Uterus (tissue), 4 donors: ENCODE results near the gene ATP5ME. TPM values are rescaled to one million over a fixed set of nuclear protein-coding genes. Genes with fewer than 3 reads are reported as not detected.
A peak's percentile ranks its signal among the peaks of the same experiment; 100 is the strongest.

Experiments used
- DNase-seq, 2 donors: peaks; one replicate each; pipeline ENCODE4 v3.0.0-alpha.2; 2019 to 2020
- H3K27ac ChIP-seq, 2 donors: fragments of 200-600 bp; sonication (generic); 1 replicate in 1 of 2; 2 replicates in 1 of 2; pipeline ENCODE4 v1.5.1; 2016 to 2018
- H3K27me3 ChIP-seq, 2 donors: fragments of 200-600 bp; sonication (generic); one replicate each; pipeline ENCODE4 v1.5.1; 2018 to 2019; ENCODE audit warnings: control low read depth in 1 of 2
- H3K36me3 ChIP-seq, 2 donors: fragments of 200-600 bp; sonication (generic); one replicate each; pipeline ENCODE4 v1.5.1; 2019; ENCODE audit warnings: control low read depth in 1 of 2
- H3K4me1 ChIP-seq, 2 donors: fragments of 200-600 bp; sonication (generic); one replicate each; pipeline ENCODE4 v1.5.1; 2018 to 2019; ENCODE audit warnings: control low read depth in 1 of 2
- H3K4me3 ChIP-seq, 2 donors: fragments of 200-600 bp; sonication (generic); 1 replicate in 1 of 2; 2 replicates in 1 of 2; pipeline ENCODE4 v1.5.1; 2018 to 2019; ENCODE audit warnings: mild to moderate bottlenecking in 1 of 2
- H3K9me3 ChIP-seq, 2 donors: fragments of 200-600 bp; sonication (generic); one replicate each; pipeline ENCODE4 v1.5.1; 2019; ENCODE audit warnings: control low read depth in 1 of 2
- CTCF ChIP-seq, 4 experiments: fragments of 200-600 bp in 2 of 4; fragments of 450-650 bp in 2 of 4; sonication (generic) in 2 of 4; IDR thresholded peaks; one replicate each; pipeline ENCODE4 v1.5.1; 2016 to 2019; ENCODE audit warnings: antibody characterized with exemption in 4 of 4, mild to moderate bottlenecking in 2 of 4, moderate library complexity in 1 of 4
- POLR2A ChIP-seq, 2 donors: fragments of 450-650 bp; IDR thresholded peaks; one replicate each; pipeline ENCODE4 v1.6.1; 2016; ENCODE audit warnings: antibody characterized with exemption in 2 of 2, mild to moderate bottlenecking in 1 of 2, moderate library complexity in 1 of 2
- intact Hi-C: fragments of 100-400 bp; cut with DNase I; formaldehyde crosslinking; loops from one replicate; pipeline ENCODE4 v1.15.1; 2023; ENCODE audit warnings: low total_unique reads
- total RNA-seq, 4 donors: library from RNA; depleted of rRNA in 3 of 4; stranded (reverse); fragments of >200 nt in 3 of 4; gene quantifications; one replicate each; pipeline versions ENCODE4 v1.1.0 to v1.2.4, GENCODE V29; 2014 to 2023
- donor health status: DM: yes; HTN: yes; CAD: no.

Gene ATP5ME
- total RNA-seq, 4 donors from 2014 or later, result 24.1 to 168 (median 64.2) TPM

- no peaks in the 10 kb centered on the region for H3K36me3 ChIP-seq
- no peaks in the 10 kb centered on the region for H3K27me3 ChIP-seq
- intact Hi-C loops, result no loop called here
- no peaks in the 10 kb centered on the region for H3K9me3 ChIP-seq
- peak overlapping the region; percentile 39 to 81 for H3K4me3 ChIP-seq
- no peak for TF ChIP-seq POLR2A (IDR thresholded peaks at IDR 0.05)
- no peak for TF ChIP-seq CTCF (IDR thresholded peaks at IDR 0.05)
- DNase-seq, result no peak
- H3K27ac ChIP-seq, result peak overlapping the region; percentile 54 to 70
- H3K4me1 ChIP-seq, result peaks cover 0 to 15% of the 10 kb centered on the region in 2 donors
Measured at GRCh38 chr4:704971-705277, 30.8 kb upstream of the ATP5ME start.

- no peak for DNase-seq
- Histone ChIP-seq H3K4me3 (no peak overlapping the region), H3K27me3 (no peaks in the 10 kb centered on the region), H3K36me3 (no peaks in the 10 kb centered on the region), H3K27ac (no peak overlapping the region), H3K4me1 (peaks cover 0 to 15% of the 10 kb centered on the region in 2 donors), H3K9me3 (no peaks in the 10 kb centered on the region)
- TF ChIP-seq CTCF (IDR thresholded peaks at IDR 0.05), result no peak
- TF ChIP-seq POLR2A (IDR thresholded peaks at IDR 0.05), result no peak
- intact Hi-C loops, result no loop called here
Measured at GRCh38 chr4:704198-704891, 30.3 kb upstream of the ATP5ME start.

GRCh38 chr4:703336-704197, 29.5 kb upstream of the ATP5ME start:
- peaks cover 0 to 10% of the 10 kb centered on the region in 2 donors for H3K4me1 ChIP-seq
- no peak overlapping the region for H3K27ac ChIP-seq
- TF ChIP-seq CTCF (IDR thresholded peaks at IDR 0.05) (no peak), POLR2A (IDR thresholded peaks at IDR 0.05) (no peak)
- no peak for DNase-seq
- no peaks in the 10 kb centered on the region for H3K36me3 ChIP-seq
- H3K9me3 ChIP-seq, result no peaks in the 10 kb centered on the region
- intact Hi-C loops, result no loop called here
- H3K27me3 ChIP-seq, result no peaks in the 10 kb centered on the region
- no peak overlapping the region for H3K4me3 ChIP-seq

- Histone ChIP-seq H3K36me3 (no peaks in the 10 kb centered on the region), H3K4me3 (no peak overlapping the region), H3K27me3 (no peaks in the 10 kb centered on the region), H3K4me1 (peaks cover 0 to 4% of the 10 kb centered on the region in 2 donors), H3K9me3 (no peaks in the 10 kb centered on the region), H3K27ac (no peak overlapping the region)
- intact Hi-C loops, result no loop called here
- DNase-seq, result no peak
- TF ChIP-seq CTCF (IDR thresholded peaks at IDR 0.05) (no peak), POLR2A (IDR thresholded peaks at IDR 0.05) (no peak)
Measured at GRCh38 chr4:702618-703048, 28.6 kb upstream of the ATP5ME start.
